Neural progenitor cell (in vitro differentiated cells): ENCODE results near the gene VAT1.

Source experiments
- EZH2 ChIP-seq: fragments of 200-600 bp; sonication (generic); IDR thresholded peaks from 2 replicates; pipeline ENCODE4 v1.6.1; 2017; ENCODE audit warnings: antibody characterized with exemption, mild to moderate bottlenecking, moderate library complexity
- TF ChIP-seq, protein P1 (sequence below): fragments of 200-600 bp; sonication (generic); IDR thresholded peaks from 2 replicates; pipeline ENCODE4 v1.5.1; 2017; ENCODE audit warnings: antibody characterized with exemption, mild to moderate bottlenecking

DNA sequence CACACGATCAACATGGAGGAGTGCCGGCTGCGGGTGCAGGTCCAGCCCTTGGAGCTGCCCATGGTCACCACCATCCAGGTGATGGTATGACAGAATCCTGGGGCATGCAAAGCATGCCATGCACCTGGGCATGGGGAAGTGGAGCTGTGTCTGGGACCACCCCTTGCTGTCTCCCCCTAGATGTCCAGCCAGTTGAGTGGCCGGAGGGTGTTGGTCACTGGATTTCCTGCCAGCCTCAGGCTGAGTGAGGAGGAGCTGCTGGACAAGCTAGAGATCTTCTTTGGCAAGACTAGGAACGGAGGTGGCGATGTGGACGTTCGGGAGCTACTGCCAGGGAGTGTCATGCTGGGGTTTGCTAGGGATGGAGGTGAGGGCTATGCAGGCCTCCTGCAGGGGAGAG is 8.9 kb downstream of the VAT1 start:
- TF ChIP-seq, protein P1, sequence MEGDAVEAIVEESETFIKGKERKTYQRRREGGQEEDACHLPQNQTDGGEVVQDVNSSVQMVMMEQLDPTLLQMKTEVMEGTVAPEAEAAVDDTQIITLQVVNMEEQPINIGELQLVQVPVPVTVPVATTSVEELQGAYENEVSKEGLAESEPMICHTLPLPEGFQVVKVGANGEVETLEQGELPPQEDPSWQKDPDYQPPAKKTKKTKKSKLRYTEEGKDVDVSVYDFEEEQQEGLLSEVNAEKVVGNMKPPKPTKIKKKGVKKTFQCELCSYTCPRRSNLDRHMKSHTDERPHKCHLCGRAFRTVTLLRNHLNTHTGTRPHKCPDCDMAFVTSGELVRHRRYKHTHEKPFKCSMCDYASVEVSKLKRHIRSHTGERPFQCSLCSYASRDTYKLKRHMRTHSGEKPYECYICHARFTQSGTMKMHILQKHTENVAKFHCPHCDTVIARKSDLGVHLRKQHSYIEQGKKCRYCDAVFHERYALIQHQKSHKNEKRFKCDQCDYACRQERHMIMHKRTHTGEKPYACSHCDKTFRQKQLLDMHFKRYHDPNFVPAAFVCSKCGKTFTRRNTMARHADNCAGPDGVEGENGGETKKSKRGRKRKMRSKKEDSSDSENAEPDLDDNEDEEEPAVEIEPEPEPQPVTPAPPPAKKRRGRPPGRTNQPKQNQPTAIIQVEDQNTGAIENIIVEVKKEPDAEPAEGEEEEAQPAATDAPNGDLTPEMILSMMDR: no peak
- TF ChIP-seq EZH2: no peak
